ENCODE measurements around the gene PTGDS.

PTGDS gene

GRCh38 chr9:136957901-136958300 lies 19.4 kb upstream of the PTGDS start:
- no peak for DNase-seq (ENCODE audit: low spot score)

DNA sequence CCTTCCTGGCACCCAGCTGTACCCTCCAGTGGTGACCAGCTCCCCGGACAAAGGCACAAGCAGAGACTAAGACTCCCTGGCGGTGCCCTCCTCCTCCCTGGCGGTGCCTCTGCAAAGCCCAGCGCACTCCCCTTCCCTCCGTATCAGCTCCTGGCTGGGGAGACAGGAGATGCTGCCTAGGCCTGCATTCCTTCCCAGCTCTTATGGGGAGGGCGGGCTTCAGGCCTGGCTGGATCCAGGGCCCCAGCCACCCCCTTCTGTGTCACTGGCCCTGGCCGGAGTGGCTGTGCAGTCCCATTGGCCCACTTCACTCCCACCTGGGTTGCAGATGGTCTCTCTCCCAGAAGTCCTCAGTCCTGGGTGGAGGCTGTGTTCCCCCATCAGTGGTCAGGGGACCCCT lies 18.8 kb upstream of the PTGDS start:
- no peak for DNase-seq (ENCODE audit: low spot score)

DNA sequence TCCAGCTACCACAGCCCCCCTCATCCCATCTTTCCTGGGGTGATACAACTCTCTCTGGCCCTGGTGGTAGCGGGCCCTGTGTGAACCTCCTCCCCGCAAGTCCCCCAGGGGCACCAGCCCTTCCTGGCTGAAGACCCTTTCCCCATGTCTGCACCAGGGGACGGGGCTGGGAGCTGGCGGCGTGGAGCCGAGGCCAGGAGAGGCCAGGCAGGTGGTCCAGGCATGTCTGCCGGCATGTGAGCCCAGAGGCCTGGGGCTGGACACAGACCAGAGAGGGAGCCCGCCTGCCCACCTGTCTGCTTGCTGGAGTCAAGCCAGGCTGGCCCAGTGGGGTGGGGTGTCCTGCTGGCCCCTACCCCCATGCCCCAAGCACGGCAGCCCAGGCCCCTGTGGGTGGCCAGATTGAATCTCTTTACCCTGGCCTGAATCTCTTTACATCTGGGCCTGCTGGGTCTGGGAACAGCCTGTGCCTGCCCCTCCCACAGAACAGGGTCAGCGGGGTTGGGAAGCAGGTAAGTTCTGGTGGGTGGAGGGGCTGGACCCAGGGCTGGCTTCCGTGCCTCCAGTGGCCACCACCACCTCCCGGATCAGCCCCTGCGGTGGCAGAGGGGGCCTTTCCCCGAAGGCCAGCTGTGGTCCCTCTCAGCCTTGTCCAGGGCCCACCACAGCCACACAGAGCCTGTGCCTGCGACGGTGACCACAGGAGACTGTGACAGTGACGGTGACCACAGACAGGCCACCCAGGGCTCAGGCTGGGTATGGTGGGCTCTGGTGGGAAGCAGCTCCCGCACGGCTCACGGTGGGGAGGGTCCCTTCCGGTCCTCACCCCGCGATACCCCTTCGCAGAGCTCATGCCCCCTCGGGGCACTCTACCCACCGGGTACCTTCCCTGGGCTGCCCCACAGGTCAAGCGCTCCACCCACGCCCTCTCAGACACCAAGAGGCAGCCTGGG lies 18.1 kb upstream of the PTGDS start:
- no peak for DNase-seq (ENCODE audit: low spot score)

DNA sequence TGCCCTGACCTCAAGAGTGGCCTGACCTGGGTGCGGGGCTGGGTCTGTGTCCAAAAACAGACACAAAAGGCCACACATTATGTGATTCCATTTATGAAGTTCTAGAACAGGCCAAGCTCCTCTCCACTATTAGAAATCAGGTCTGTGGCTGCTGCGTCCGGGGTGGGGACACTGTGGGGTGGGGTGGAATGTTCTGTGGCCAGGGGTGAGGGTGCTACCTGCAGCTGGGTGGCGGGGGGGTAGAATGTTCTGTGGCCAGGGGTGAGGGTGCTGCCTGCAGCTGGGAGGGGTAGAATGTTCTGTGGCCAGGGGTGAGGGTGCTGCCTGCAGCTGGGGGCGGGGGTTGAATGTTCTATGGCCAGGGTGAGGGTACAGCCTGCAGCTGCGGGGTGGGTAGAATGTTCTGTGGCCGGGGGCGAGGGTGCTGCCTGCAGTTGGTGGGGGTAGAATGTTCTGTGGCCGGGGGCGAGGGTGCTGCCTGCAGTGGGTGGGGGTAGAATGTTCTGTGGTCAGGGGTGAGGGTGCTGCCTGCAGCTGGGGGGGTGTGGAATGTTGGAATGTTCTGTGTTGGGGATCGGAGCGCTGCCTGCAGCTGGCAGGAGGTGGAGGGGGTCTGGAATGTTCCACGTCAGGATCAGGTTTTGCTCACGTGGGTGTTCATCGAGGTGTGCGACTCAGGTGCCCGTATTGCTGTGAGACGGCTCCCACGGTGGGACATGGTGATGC lies 16.9 kb upstream of the PTGDS start:
- DNase-seq (ENCODE audit: low spot score), result no peak

DNA sequence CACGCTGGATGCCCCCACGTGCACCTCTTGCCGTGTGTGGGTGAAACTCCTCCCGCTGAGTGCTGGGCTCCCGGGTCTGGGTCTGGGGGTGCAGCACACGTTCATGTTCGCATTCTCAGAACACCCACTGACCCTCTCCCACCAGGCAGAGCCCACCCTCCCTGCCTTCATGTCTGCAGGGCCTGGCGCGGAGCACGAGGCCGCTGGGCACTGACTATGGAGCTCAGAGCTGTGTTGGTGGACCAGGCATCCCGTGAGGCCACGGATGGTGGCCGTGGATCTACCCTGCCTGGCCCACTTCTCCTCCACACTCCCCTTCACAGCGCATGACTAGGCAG lies 16.4 kb upstream of the PTGDS start:
- no peak for DNase-seq (ENCODE audit: low spot score)

DNA sequence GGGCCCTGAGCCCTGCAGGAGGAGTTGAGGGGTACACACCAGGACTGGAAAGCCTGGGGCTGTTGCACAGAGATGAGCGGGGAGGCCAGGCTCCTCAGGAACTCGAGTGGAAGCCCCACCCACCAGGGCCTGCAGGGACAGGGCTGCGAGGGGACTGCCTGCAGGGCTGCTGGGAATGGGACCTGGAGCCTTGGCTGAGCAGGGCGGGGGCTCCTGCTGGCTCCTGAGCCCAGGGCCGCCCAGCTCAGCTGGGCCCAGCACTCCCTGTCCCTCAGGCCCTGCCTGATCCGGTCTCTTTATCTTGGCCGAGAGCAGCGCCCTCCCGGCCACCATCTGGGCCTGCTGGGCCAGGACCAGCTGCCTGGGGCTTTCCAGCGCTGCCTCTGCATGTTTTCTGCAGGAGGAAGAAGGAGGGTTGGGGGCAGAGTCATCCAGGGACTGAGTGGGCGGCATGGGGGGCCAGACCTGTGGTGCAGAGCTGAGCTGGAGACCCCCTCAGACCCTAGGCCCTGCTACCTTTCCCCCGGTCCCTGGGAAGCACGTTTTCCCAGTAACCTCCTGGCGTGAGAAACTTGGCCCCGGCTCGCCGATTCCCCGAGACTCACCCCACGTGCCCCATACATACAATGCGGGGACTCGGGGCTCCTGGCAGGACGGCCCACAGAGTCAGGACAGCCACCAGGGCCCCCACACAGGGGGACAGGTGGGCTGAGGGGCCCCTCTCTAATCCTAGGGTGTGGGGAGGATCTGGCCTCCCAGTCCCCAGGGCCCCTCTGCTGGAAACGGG lies 15.8 kb upstream of the PTGDS start:
- peak; percentile 44 for DNase-seq (ENCODE audit: low spot score)

DNA sequence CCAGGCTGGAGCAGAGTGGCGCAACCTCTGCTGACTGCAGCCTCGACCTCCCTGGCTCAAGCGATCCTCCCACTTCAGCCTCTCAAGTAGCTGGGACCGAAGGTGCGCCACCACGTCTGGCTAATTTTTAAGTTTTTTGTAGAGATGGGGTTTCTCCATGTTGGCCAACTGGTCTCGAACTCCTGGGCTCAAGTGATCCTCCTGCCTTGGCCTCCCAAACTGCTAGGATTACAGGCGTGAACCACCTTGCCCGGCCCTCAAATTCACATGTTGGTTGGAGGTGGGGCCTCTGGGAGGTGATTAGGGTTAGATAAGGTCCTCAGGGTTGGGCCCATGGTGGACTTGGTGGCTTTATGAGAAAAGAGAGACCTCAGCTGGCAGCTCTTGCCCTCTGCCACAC lies 15.1 kb upstream of the PTGDS start:
- DNase-seq (ENCODE audit: low spot score), result no peak

DNA sequence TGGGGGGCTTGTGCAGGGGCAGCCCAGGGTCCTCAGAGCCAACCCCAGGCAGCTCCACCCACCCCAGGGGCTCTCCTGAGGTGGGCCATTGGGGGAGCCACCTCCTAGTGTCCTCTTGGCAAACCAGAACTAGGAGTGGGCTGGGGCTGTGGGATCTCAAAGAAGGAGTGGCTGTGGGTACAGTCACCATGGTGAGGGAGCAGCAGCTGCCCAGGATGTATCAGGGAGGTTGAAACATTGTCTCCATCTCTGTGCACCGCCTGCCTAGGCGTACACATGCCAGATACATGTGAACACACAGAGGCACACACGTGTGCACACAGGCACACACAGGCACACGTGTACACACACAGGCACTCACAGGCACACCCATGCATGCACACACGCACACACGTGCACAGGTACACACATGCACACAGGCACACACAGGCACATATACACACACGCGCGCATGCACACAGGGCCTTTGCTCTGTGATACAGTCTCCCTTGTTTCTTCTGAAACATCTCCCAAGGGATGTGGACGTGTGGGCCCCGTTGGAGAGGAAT lies 14.5 kb upstream of the PTGDS start:
- DNase-seq (ENCODE audit: low spot score), result no peak

- peak; percentile 34 for DNase-seq (ENCODE audit: low spot score)
Observed at GRCh38 chr9:136963341-136963740, 14.0 kb upstream of the PTGDS start.

DNA sequence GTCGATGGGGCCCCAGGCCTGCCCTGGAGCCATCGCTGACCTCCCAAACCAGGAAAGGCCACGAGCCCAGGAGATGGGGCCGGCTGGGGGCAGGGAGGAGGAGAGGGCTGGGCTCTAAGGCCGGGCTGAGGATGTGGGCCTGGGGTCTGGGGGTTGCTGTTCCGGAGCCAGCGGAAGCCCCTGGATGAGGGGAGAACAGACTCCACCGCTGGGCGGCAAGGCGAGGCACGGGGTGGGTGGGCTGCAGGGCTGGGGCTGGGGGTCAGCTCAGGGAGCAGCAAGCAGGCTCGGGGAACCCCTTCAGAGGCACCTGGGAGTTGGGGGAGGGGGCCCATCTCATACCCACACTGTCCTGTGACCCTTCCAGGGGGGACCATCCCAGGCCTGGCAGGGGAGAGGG lies 13.6 kb upstream of the PTGDS start:
- no peak for DNase-seq (ENCODE audit: low spot score)

- no peak for DNase-seq (ENCODE audit: low spot score)
Observed at GRCh38 chr9:136964171-136964689, 13.1 kb upstream of the PTGDS start.

DNA sequence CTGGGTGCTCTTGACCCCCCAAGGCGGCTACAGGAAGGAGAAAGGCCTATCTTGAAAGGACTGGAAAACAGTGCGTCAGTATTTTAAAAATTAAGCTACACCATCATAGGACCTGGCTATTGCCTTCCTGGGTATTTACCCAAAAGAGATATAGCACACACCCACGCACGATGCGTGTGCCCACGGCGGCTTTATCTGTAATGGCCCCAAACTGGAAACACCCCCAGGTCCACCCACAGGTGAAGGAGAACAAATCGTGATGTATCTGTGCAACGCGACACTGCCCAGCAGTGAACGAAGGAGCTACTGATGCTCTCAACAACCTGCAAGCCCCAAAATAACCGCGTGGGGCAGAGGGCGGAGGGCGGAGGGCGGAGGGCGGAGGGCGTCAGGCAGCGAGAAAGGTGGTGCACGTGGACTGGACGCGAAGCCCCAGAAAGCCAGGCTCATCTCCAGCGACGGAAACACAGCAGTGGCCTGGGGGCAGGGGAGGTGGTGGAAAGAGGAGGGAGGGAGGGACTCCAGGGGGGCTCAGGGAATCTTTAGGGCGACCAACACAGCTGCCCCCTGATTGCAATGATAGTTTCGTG lies 12.4 kb upstream of the PTGDS start:
- DNase-seq (ENCODE audit: low spot score), result no peak

GRCh38 chr9:136965771-136966484 lies 11.4 kb upstream of the PTGDS start:
- peak; percentile 92 for DNase-seq (ENCODE audit: low spot score)

- no peak for DNase-seq (ENCODE audit: low spot score)
Observed at GRCh38 chr9:136968333-136969127, 8.8 kb upstream of the PTGDS start.

GRCh38 chr9:136969150-136969549 lies 8.2 kb upstream of the PTGDS start:
- DNase-seq (ENCODE audit: low spot score), result no peak

DNA sequence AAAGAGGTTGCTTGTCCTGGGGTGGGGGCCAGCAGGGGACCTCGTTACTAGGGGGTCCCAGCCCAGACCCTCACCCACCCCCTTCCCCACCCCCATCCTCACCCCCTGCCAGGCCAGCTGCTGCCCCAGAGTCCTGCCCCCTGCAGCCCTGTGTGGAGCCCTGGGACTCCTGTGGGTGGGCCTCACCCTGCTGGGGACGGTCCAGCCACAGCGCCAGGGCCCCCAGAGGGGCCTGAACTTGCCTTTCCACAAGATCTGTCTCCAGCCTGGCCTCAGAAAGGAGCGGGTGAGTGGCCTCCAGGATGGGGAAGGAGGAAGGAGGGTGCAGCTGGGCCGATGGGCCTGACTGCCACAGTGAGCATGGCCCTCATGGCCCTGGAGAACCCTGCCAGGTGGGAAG lies 7.5 kb upstream of the PTGDS start:
- no peak for DNase-seq (ENCODE audit: low spot score)

DNA sequence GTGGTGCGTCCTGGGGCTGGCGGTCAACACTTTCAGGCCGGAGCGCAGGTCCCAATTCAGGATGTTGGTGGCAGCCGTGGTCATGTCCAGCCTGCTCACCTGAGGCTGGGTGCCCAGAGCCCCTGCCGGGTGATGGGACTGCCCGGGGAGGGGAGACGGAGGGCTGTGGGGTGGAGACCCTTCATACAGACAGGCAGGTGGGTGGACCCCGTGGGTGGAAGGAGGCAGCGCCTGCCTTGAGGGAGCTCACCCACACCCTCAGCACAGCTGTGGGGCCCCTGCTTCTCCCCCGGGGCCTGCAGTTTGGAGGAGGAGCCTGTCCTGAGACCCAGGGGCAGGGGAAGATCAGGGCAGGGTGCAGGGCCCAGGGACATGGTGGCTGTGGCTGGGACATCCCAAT lies 6.9 kb upstream of the PTGDS start:
- no peak for DNase-seq (ENCODE audit: low spot score)

DNA sequence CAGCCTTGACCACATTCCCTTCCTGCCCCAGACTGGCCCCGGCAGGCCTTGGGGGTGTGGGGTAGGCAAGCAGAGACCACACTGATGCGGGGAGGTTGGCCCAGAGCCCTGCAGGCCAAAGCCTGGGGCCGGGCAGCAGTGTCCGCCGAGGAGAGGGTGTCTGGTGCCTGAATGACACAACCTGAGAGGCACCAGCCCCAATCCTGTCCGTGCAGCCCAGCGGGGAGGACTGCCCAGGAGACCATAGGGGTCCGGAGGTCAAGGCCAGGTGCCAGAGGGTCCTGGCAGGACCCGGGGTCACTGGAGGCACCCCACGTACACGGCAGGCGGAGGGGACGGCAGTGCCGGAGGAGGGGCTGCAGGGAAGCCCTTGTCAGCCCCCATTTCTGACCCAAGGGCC lies 5.6 kb upstream of the PTGDS start:
- no peak for DNase-seq (ENCODE audit: low spot score)

GRCh38 chr9:136972335-136972734 lies 5.0 kb upstream of the PTGDS start:
- no peak for DNase-seq (ENCODE audit: low spot score)

GRCh38 chr9:136972743-136973142 lies 4.6 kb upstream of the PTGDS start:
- DNase-seq (ENCODE audit: low spot score), result no peak

Data from Ammon's horn (tissue), 1 donor.